ENCODE data around the gene DSCAML1.

The DSCAML1 gene

GRCh38 chr11:117767071-117767470 is 29.9 kb downstream of the DSCAML1 start:
- no peak for TF ChIP-seq POLR2AphosphoS5 (IDR thresholded peaks at IDR 0.05; ENCODE audit: low read depth, low read length)

- TF ChIP-seq FOXP2 (optimal IDR thresholded peaks at IDR 0.05; ENCODE audit: borderline replicate concordance, extremely low read depth, extremely low read length, insufficient read depth) (no peak), POLR2AphosphoS5 (IDR thresholded peaks at IDR 0.05; ENCODE audit: low read depth, low read length) (no peak), SIN3A (IDR thresholded peaks at IDR 0.05; ENCODE audit: borderline replicate concordance, insufficient read depth, low read length) (no peak), REST (IDR thresholded peaks at IDR 0.05; ENCODE audit: insufficient read depth in 1 of 2, low read depth in 2 of 2, low read length in 2 of 2) (no peak), TAF1 (IDR thresholded peaks at IDR 0.05; ENCODE audit: borderline replicate concordance, insufficient read depth, low read length) (no peak)
Observed at GRCh38 chr11:117766576-117766975, 30.4 kb downstream of the DSCAML1 start.

GRCh38 chr11:117766026-117766425 is 31.0 kb downstream of the DSCAML1 start:
- TF ChIP-seq TAF1 (IDR thresholded peaks at IDR 0.05; ENCODE audit: borderline replicate concordance, insufficient read depth, low read length) (no peak), REST (IDR thresholded peaks at IDR 0.05; ENCODE audit: insufficient read depth in 1 of 2, low read depth in 2 of 2, low read length in 2 of 2) (no peak), FOXP2 (optimal IDR thresholded peaks at IDR 0.05; ENCODE audit: borderline replicate concordance, extremely low read depth, extremely low read length, insufficient read depth) (no peak), POLR2AphosphoS5 (IDR thresholded peaks at IDR 0.05; ENCODE audit: low read depth, low read length) (no peak), SIN3A (IDR thresholded peaks at IDR 0.05; ENCODE audit: borderline replicate concordance, insufficient read depth, low read length) (no peak)

- TF ChIP-seq SIN3A (IDR thresholded peaks at IDR 0.05; ENCODE audit: borderline replicate concordance, insufficient read depth, low read length) (no peak), FOXP2 (optimal IDR thresholded peaks at IDR 0.05; ENCODE audit: borderline replicate concordance, extremely low read depth, extremely low read length, insufficient read depth) (no peak), REST (IDR thresholded peaks at IDR 0.05; ENCODE audit: insufficient read depth in 1 of 2, low read depth in 2 of 2, low read length in 2 of 2) (no peak), POLR2AphosphoS5 (IDR thresholded peaks at IDR 0.05; ENCODE audit: low read depth, low read length) (no peak), TAF1 (IDR thresholded peaks at IDR 0.05; ENCODE audit: borderline replicate concordance, insufficient read depth, low read length) (no peak)
Observed at GRCh38 chr11:117765068-117765467, 31.9 kb downstream of the DSCAML1 start.

- TF ChIP-seq TAF1 (IDR thresholded peaks at IDR 0.05; ENCODE audit: borderline replicate concordance, insufficient read depth, low read length) (no peak), SIN3A (IDR thresholded peaks at IDR 0.05; ENCODE audit: borderline replicate concordance, insufficient read depth, low read length) (no peak), FOXP2 (optimal IDR thresholded peaks at IDR 0.05; ENCODE audit: borderline replicate concordance, extremely low read depth, extremely low read length, insufficient read depth) (no peak), REST (IDR thresholded peaks at IDR 0.05; ENCODE audit: insufficient read depth in 1 of 2, low read depth in 2 of 2, low read length in 2 of 2) (no peak), POLR2AphosphoS5 (IDR thresholded peaks at IDR 0.05; ENCODE audit: low read depth, low read length) (no peak)
Observed at GRCh38 chr11:117761993-117762392, 35.0 kb downstream of the DSCAML1 start.
